ENCODE data around the gene MISP.

DNA sequence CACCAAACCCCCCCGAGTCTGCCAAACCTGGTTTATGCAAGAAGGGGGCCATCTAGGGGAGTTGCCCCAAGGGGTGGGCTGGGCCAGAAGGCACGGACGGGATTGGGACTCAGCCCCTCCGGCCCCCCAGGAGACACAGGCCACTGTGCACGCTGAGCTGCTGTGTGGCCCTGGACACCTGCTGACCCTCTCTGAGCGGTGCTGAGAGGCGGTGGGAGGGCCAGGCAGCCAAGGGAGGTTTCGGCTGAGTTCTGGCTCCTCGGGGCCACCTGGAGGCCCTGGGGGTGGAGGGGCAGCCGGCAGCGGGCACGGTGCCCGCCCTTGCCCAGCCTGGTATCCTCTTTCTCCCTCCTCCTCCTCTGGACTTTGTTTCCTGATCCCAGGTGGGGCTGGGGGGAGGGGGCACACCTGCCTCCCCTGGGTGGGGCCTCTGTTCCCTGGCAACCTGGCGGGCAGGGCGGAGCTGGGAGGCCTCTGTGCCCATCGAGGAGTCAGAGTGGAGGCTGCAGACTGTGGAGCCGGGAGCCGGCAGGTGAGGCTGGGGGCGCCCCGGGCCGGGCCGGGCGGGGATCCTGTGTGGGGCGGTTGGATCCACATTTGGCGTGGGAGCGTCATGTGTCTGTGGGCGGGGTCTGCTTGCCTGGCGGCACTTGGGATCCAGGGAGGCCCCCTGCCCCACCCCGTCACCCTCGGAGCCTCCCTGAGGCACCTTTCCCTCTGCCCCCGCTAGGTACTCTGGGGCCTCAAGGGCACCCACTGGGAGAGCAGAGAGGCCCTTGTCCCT, at the start of gene MISP:
- no peak for TF ChIP-seq POLR2A (IDR thresholded peaks at IDR 0.05; ENCODE audit: low read length)
- TF ChIP-seq GATA1 (IDR thresholded peaks at IDR 0.05; ENCODE audit: low read depth, low read length) = no peak

Data from erythroblast (primary cell).